IMR-90 (cell line): ENCODE results near the gene ASPHD2. TPM values are rescaled to one million over a fixed set of nuclear protein-coding genes. Genes with fewer than 3 reads are reported as not detected.

Source experiments
- ATAC-seq: fragments of 200-7000 bp; cut with Tn5 transposase; 2 replicates; pipeline ENCODE4 v1.9.1; 2020; ENCODE audit warnings: low read depth, mild to moderate bottlenecking, moderate library complexity
- BruUV-seq: library from RNA; stranded (reverse); fragments of 400-500 nt; replicated peaks from 2 replicates; lab custom pipeline; 2021; lab: Mats Ljungman, UMichigan
- CTCF ChIA-PET: fragments of 300-600 bp; formaldehyde crosslinking; extraction: SDS; loops from one replicate; lab custom pipeline; 2021; ENCODE audit warnings: antibody characterized with exemption; lab: Yijun Ruan, JAX
- POLR2A ChIA-PET: fragments of 300-600 bp; sonication (Branson Sonifier 250); formaldehyde crosslinking; loops from one replicate; lab custom pipeline; 2022; ENCODE audit warnings: antibody characterized with exemption; ENCODE audit not compliant: unreplicated experiment; lab: Charles Lee
- DNase-seq: peaks from one replicate; pipeline ENCODE4 v3.0.0; 2013
- H2AFZ ChIP-seq: replicated peaks from 2 replicates; pipeline ENCODE3; 2013; ENCODE audit warnings: low read length, mild to moderate bottlenecking; ENCODE audit not compliant: poor library complexity
- H2AK5ac ChIP-seq: 2 replicates; pipeline ENCODE4 v1.6.1; 2013; ENCODE audit warnings: low read depth, low read length, inconsistent platforms
- H2AK9ac ChIP-seq: replicated peaks from 2 replicates; pipeline ENCODE3; 2013; ENCODE audit warnings: mild to moderate bottlenecking, low read depth, low read length, moderate library complexity; ENCODE audit not compliant: poor library complexity
- H2BK120ac ChIP-seq: 2 replicates; pipeline ENCODE4 v1.6.1; 2013; ENCODE audit warnings: low read depth, low read length, inconsistent platforms
- H2BK15ac ChIP-seq: 3 replicates; pipeline ENCODE4 v1.6.1; 2013; ENCODE audit warnings: low read depth, low read length, inconsistent platforms
- H2BK20ac ChIP-seq: 2 replicates; pipeline ENCODE4 v1.6.1; 2013; ENCODE audit warnings: low read depth, mild to moderate bottlenecking, inconsistent platforms, low read length, moderate library complexity
- H2BK5ac ChIP-seq: 2 replicates; pipeline ENCODE4 v1.6.1; 2013; ENCODE audit warnings: mild to moderate bottlenecking, low read depth, low read length, inconsistent platforms; ENCODE audit not compliant: poor library complexity, severe bottlenecking
- H3K14ac ChIP-seq: replicated peaks from 2 replicates; pipeline ENCODE4 v1.6.1; 2013; ENCODE audit warnings: low read depth, low read length, inconsistent platforms
- H3K18ac ChIP-seq: 2 replicates; pipeline ENCODE4 v1.6.1; 2013; ENCODE audit warnings: low read depth, low read length, control low read depth
- H3K23ac ChIP-seq: 2 replicates; pipeline ENCODE4 v1.6.1; 2013; ENCODE audit warnings: low read depth, low read length, inconsistent platforms
- H3K27ac ChIP-seq: 2 replicates; pipeline ENCODE4 v1.5.1; 2013; ENCODE audit warnings: mild to moderate bottlenecking, control low read depth, low read length; ENCODE audit not compliant: insufficient read depth
- H3K27me3 ChIP-seq: 2 replicates; pipeline ENCODE4 v1.6.1; 2013; ENCODE audit warnings: low read length; ENCODE audit not compliant: control insufficient read depth, insufficient read depth
- H3K36me3 ChIP-seq: 2 replicates; pipeline ENCODE4 v1.6.1; 2013; ENCODE audit warnings: low read length, mixed read lengths; ENCODE audit not compliant: control insufficient read depth, insufficient read depth
- H3K4ac ChIP-seq: 2 replicates; pipeline ENCODE4 v1.6.1; 2013; ENCODE audit warnings: low read depth, low read length, inconsistent platforms
- H3K4me1 ChIP-seq: 2 replicates; pipeline ENCODE4 v1.6.1; 2013; ENCODE audit warnings: low read length, mixed read lengths; ENCODE audit not compliant: control insufficient read depth, insufficient read depth
- H3K4me2 ChIP-seq: 2 replicates; pipeline ENCODE4 v1.6.1; 2013; ENCODE audit warnings: low read depth, mild to moderate bottlenecking, control low read depth, low read length, moderate library complexity
- H3K4me3 ChIP-seq: 2 replicates; pipeline ENCODE4 v1.5.1; 2013; ENCODE audit warnings: low read depth, mild to moderate bottlenecking, control low read depth, low read length, moderate library complexity; ENCODE audit not compliant: insufficient read depth
- H3K56ac ChIP-seq: 2 replicates; pipeline ENCODE4 v1.6.1; 2013; ENCODE audit warnings: low read length, inconsistent platforms; ENCODE audit not compliant: insufficient read depth; ENCODE audit errors: extremely low read depth
- H3K79me1 ChIP-seq, 2 experiments: 2 replicates each; pipeline ENCODE4 v1.6.1; 2013; ENCODE audit warnings: low read length in 2 of 2, inconsistent platforms in 1 of 2, low read depth in 1 of 2
- H3K9ac ChIP-seq: 2 replicates; pipeline ENCODE4 v1.6.1; 2013; ENCODE audit warnings: low read depth, low read length, control low read depth
- H3K9me1 ChIP-seq: 2 replicates; pipeline ENCODE4 v1.6.1; 2013; ENCODE audit warnings: low read length, inconsistent platforms; ENCODE audit not compliant: insufficient read depth
- H3K9me3 ChIP-seq: 2 replicates; pipeline ENCODE4 v1.6.1; 2013; ENCODE audit warnings: low read length; ENCODE audit not compliant: control insufficient read depth, insufficient read depth
- H4K20me1 ChIP-seq: 2 replicates; pipeline ENCODE4 v1.6.1; 2013; ENCODE audit warnings: low read length, inconsistent platforms; ENCODE audit not compliant: insufficient read depth
- H4K5ac ChIP-seq: 2 replicates; pipeline ENCODE4 v1.6.1; 2013; ENCODE audit warnings: mild to moderate bottlenecking, low read depth, low read length, control low read depth
- H4K8ac ChIP-seq, 2 experiments: 2 replicates each; pipeline ENCODE4 v1.6.1; 2013; ENCODE audit warnings: low read depth in 2 of 2, low read length in 2 of 2, control low read depth in 1 of 2, inconsistent platforms in 1 of 2
- H4K91ac ChIP-seq: 2 replicates; pipeline ENCODE4 v1.6.1; 2013; ENCODE audit warnings: low read depth, low read length, inconsistent platforms; ENCODE audit not compliant: insufficient read depth
- BHLHE40 ChIP-seq: fragments of 150-350 bp; IDR thresholded peaks from 2 replicates; pipeline ENCODE4 v1.6.1; 2016; ENCODE audit warnings: mild to moderate bottlenecking, low read depth, low read length
- CEBPB ChIP-seq: IDR thresholded peaks from 2 replicates; pipeline ENCODE4 v1.6.1; 2012; ENCODE audit warnings: low read depth, low read length, improper control_type of control experiment
- CHD1 ChIP-seq: IDR thresholded peaks from 2 replicates; pipeline ENCODE4 v1.6.1; 2012; ENCODE audit warnings: low read depth, low read length, improper control_type of control experiment
- CTCF ChIP-seq: conservative IDR thresholded peaks from 2 replicates; pipeline ENCODE4 v1.5.1; 2012; ENCODE audit warnings: mild to moderate bottlenecking, low read depth, low read length, improper control_type of control experiment
- FOS ChIP-seq: fragments of 150-350 bp; IDR thresholded peaks from 2 replicates; pipeline ENCODE4 v1.6.1; 2016; ENCODE audit warnings: low read depth, low read length
- MAFK ChIP-seq: IDR thresholded peaks from 2 replicates; pipeline ENCODE4 v1.6.1; 2012; ENCODE audit warnings: low read depth, low read length, improper control_type of control experiment
- MAZ ChIP-seq: IDR thresholded peaks from 2 replicates; pipeline ENCODE4 v1.6.1; 2012; ENCODE audit warnings: low read depth, mild to moderate bottlenecking, low read length, improper control_type of control experiment, moderate library complexity, borderline replicate concordance
- MXI1 ChIP-seq: IDR thresholded peaks from 2 replicates; pipeline ENCODE4 v1.6.1; 2012; ENCODE audit warnings: low read depth, mild to moderate bottlenecking, low read length, moderate library complexity, borderline replicate concordance
- NFE2L2 ChIP-seq: fragments of 150-350 bp; IDR thresholded peaks from 2 replicates; pipeline ENCODE4 v1.6.1; 2016; ENCODE audit warnings: low read depth, mild to moderate bottlenecking, low read length
- POLR2A ChIP-seq: IDR thresholded peaks from 2 replicates; pipeline ENCODE4 v1.6.1; 2012; ENCODE audit warnings: mild to moderate bottlenecking, low read depth, low read length
- RAD21 ChIP-seq: IDR thresholded peaks from 2 replicates; pipeline ENCODE4 v1.6.1; 2012; ENCODE audit warnings: low read length, improper control_type of control experiment
- RCOR1 ChIP-seq: IDR thresholded peaks from 2 replicates; pipeline ENCODE4 v1.6.1; 2012; ENCODE audit warnings: mild to moderate bottlenecking, low read length, improper control_type of control experiment; ENCODE audit not compliant: insufficient replicate concordance
- RFX5 ChIP-seq: IDR thresholded peaks from 2 replicates; pipeline ENCODE4 v1.8.0; 2012; ENCODE audit warnings: low read depth, mild to moderate bottlenecking, low read length, moderate library complexity
- SMC3 ChIP-seq: fragments of 150-350 bp; IDR thresholded peaks from 2 replicates; pipeline ENCODE4 v1.6.1; 2016; ENCODE audit warnings: low read depth, mild to moderate bottlenecking, antibody characterized with exemption, low read length, moderate library complexity
- USF2 ChIP-seq: fragments of 150-350 bp; IDR thresholded peaks from 2 replicates; pipeline ENCODE4 v1.6.1; 2017; ENCODE audit warnings: mild to moderate bottlenecking, antibody characterized with exemption, low read length, low read depth
- WGBS, 2 experiments: methylation state at CpG; one replicate each; pipeline versions ENCODE4 v1.1.5 to v1.1.7; 2013; ENCODE audit warnings: missing lambda C conversion rate in 2 of 2; ENCODE audit not compliant: insufficient read length in 1 of 2; ENCODE audit errors: extremely low coverage in 2 of 2; 5-methylcytosine and 5-hydroxymethylcytosine counted together
- dilution Hi-C: fragments of 300-500 bp; cut with HindIII; formaldehyde crosslinking; loops from one replicate; pipeline ENCODE4 v1.14.3; 2018; ENCODE audit warnings: low sequenced_read_pairs; ENCODE audit not compliant: unreplicated experiment
- in situ Hi-C: fragments of 300-500 bp; cut with MboI; formaldehyde crosslinking; loops from 3 replicates; pipeline ENCODE4 v1.14.3; 2019; ENCODE audit warnings: low sequenced_read_pairs, inconsistent platforms, mixed read lengths
- intact Hi-C: fragments of 100-400 bp; cut with micrococcal nuclease; formaldehyde crosslinking; loops from 2 replicates; pipeline ENCODE4 v1.10.0; 2022
- polyA plus RNA-seq, 3 experiments: library from polyadenylated mRNA; depleted of rRNA; stranded (reverse); fragments of >200 nt; gene quantifications; 2 replicates each; pipeline ENCODE4 v1.2.3, GENCODE V29; 2012; ENCODE audit warnings: low replicate concordance in 1 of 3
- total RNA-seq: library from RNA; depleted of rRNA; stranded (reverse); fragments of >200 nt; gene quantifications from 2 replicates; pipeline ENCODE4 v1.2.3, GENCODE V29; 2012
- TF ChIP-seq, protein P1 (sequence below): fragments of 150-350 bp; IDR thresholded peaks from 2 replicates; pipeline ENCODE4 v1.6.1; 2016; ENCODE audit warnings: low read depth, mild to moderate bottlenecking, low read length, moderate library complexity, borderline replicate concordance

Gene ASPHD2
- total and polyA plus RNA-seq, 2 of the 4 experiments (the other 2 are of a cell fraction) = 1.3 to 1.4 TPM

GRCh38 chr22:26416670-26417276 is 12.3 kb upstream of the ASPHD2 start:
- H3K4me3 ChIP-seq = no peak overlapping the region
- H3K4me1 ChIP-seq = no peaks in the 10 kb centered on the region
- no TSS peak for BruUV-seq
- no peak overlapping the region for H4K5ac ChIP-seq
- intact Hi-C loops = no loop called here
- in situ Hi-C loops = no loop called here
- TF ChIP-seq RAD21 (no peak), RCOR1 (no peak), POLR2A (no peak), NFE2L2 (no peak), CHD1 (no peak), FOS (peak; percentile 59; the same call in 1 of the 2 replicates), SMC3 (no peak), USF2 (no peak), MAFK (no peak), BHLHE40 (no peak), CTCF (no peak), CEBPB (0 out of 2 replicates have a peak, but pooled peaks have one; percentile 11), MXI1 (no peak), MAZ (peak; percentile 31; the same call in 1 of the 2 replicates), RFX5 (no peak)
- TF ChIP-seq, protein P1, sequence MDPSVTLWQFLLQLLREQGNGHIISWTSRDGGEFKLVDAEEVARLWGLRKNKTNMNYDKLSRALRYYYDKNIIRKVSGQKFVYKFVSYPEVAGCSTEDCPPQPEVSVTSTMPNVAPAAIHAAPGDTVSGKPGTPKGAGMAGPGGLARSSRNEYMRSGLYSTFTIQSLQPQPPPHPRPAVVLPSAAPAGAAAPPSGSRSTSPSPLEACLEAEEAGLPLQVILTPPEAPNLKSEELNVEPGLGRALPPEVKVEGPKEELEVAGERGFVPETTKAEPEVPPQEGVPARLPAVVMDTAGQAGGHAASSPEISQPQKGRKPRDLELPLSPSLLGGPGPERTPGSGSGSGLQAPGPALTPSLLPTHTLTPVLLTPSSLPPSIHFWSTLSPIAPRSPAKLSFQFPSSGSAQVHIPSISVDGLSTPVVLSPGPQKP = no peak
- H3K27ac ChIP-seq = no peak overlapping the region
- H3K56ac ChIP-seq = no peak overlapping the region
- CTCF ChIA-PET = interaction anchor here (0.6 to 1.0 kb wide), 2 partner anchors 10 to 14 kb away, joined by 3 to 6 read pairs; no protein-coding TSS in a partner anchor
- no peak overlapping the region for H3K23ac ChIP-seq
- ATAC-seq = peak; percentile 96
- H2BK120ac ChIP-seq = no peak overlapping the region
- no peak overlapping the region for H3K18ac ChIP-seq
- no peak overlapping the region for H4K91ac ChIP-seq
- no peak overlapping the region for H2BK20ac ChIP-seq
- POLR2A ChIA-PET = no interaction called here
- H2BK5ac ChIP-seq = no peak overlapping the region
- no peak overlapping the region for H2AFZ ChIP-seq
- H3K14ac ChIP-seq = no peak overlapping the region
- H4K8ac ChIP-seq = no peak overlapping the region
- dilution Hi-C loops = no loop called here
- no peaks in the 10 kb centered on the region for H3K36me3 ChIP-seq
- no peak overlapping the region for H2BK15ac ChIP-seq
- H3K79me1 ChIP-seq = no peaks in the 10 kb centered on the region
- H3K9ac ChIP-seq = no peak overlapping the region
- no peaks in the 10 kb centered on the region for H3K9me3 ChIP-seq
- H2AK5ac ChIP-seq = no peak overlapping the region
- no peaks in the 10 kb centered on the region; the same call in 1 of the 2 replicates for H3K9me1 ChIP-seq
- peak; percentile 73 for DNase-seq
- H4K20me1 ChIP-seq = peaks cover 3% of the 10 kb centered on the region; the same call in 1 of the 2 replicates
- no peak overlapping the region for H2AK9ac ChIP-seq
- peaks cover 20% of the 10 kb centered on the region for H3K27me3 ChIP-seq
- H3K4me2 ChIP-seq = no peak overlapping the region
- 0% methylated on average over 2 of the region's 9 CpGs; no CpG with 5 or more reads in 1 of the 2 experiments for WGBS, 2 experiments
- H3K4ac ChIP-seq = no peak overlapping the region
